Tibial nerve (tissue), 4 donors: ENCODE data around the gene CFAP46. TPM values are rescaled to one million over a fixed set of nuclear protein-coding genes. Genes with fewer than 3 reads are reported as not detected.

Experiments used
- DNase-seq, 2 donors: peaks; one replicate each; pipeline ENCODE4 v3.0.0-alpha.2; 2019; ENCODE audit warnings: low spot score in 2 of 2
- H3K27ac ChIP-seq, 4 donors: fragments of 200-600 bp; sonication (generic) in 3 of 4; one replicate each; pipeline ENCODE4 v1.5.1; 2017 to 2019; ENCODE audit warnings: mild to moderate bottlenecking in 1 of 4
- H3K27me3 ChIP-seq, 2 donors: fragments of 200-600 bp; sonication (generic) in 1 of 2; one replicate each; pipeline versions ENCODE4 v1.5.1 to v1.6.0; 2017 to 2019
- H3K36me3 ChIP-seq, 3 donors: fragments of 200-600 bp; sonication (generic); one replicate each; pipeline ENCODE4 v1.5.1; 2018 to 2019
- H3K4me1 ChIP-seq, 4 donors: fragments of 200-600 bp; sonication (generic) in 3 of 4; one replicate each; pipeline ENCODE4 v1.5.1; 2017 to 2019
- H3K4me3 ChIP-seq, 4 donors: fragments of 200-600 bp; sonication (generic) in 3 of 4; one replicate each; pipeline ENCODE4 v1.5.1; 2017 to 2019; ENCODE audit warnings: mild to moderate bottlenecking in 1 of 4, moderate library complexity in 1 of 4
- H3K9me3 ChIP-seq, 4 donors: fragments of 200-600 bp; sonication (generic) in 3 of 4; one replicate each; pipeline ENCODE4 v1.5.1; 2017 to 2019
- EP300 ChIP-seq, 2 donors: sonication (generic); formaldehyde crosslinking; IDR thresholded peaks; one replicate each; pipeline ENCODE4 v1.6.1; 2017; ENCODE audit warnings: antibody characterized with exemption in 2 of 2, mild to moderate bottlenecking in 1 of 2
- POLR2A ChIP-seq, 2 donors: fragments of 450-650 bp; IDR thresholded peaks; one replicate each; pipeline ENCODE4 v1.6.1; 2017; ENCODE audit warnings: antibody characterized with exemption in 2 of 2, mild to moderate bottlenecking in 2 of 2, moderate library complexity in 2 of 2
- WGBS, 2 donors: methylation state at CpG; one replicate each; pipeline ENCODE4 v1.1.5; 2018; 5-methylcytosine and 5-hydroxymethylcytosine counted together
- total RNA-seq, 4 donors: library from RNA; depleted of rRNA; stranded (reverse); fragments of >200 nt; gene quantifications; one replicate each; pipeline ENCODE4 v1.1.0, GENCODE V29; 2016
- TF ChIP-seq, protein P1 (sequence below), 5 experiments: fragments of 200-600 bp in 3 of 5; fragments of 450-650 bp in 2 of 5; sonication (generic) in 3 of 5; IDR thresholded peaks; one replicate each; pipeline ENCODE4 v1.5.1; 2016 to 2019; ENCODE audit warnings: antibody characterized with exemption in 5 of 5, mild to moderate bottlenecking in 3 of 5, moderate library complexity in 2 of 5

CFAP46 gene
- total RNA-seq, 4 donors from 2014 or later, result 0.90 to 1.4 TPM; not detected in 2

DNA sequence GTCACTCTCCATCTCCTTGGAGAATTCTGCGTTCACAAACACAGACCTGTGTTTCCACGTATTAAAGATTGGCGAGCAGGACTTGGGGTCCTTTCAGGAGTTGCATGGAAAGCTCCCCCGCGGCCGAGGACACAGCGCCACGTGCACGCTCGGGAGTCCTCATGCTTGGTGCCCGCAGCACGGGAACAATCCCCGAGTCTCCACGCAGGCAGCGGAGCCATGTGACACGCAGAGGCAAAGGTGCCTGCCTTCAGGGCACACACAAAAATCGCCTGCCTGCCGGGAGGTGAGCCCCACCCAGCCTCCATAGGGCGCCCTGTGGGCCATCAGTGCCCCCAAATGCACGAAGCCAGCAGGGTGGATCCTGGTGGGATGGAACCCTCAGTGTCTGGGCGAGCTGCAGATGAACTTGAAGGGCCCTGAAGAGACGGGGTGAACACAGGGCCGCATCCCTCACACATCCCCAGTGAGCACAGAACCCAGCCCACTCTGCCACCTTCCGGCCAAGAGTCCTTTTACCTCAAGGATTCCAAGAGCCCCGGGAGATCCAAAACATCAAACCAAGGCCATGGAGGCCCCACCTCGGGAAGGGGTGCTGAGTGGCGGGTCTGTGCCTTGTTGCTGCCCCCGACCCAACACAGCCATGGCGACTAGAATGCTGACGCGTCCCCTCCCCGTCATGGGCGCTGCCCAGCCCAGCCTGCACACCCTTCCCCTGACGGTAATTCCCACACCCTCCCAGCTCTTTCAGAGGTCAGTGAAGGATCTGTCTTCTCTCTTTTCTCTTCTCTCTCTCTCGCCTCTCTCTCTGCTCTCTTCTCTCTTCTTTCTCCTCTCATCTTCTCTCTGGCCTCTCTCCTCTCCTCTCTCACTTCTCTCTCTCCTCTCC lies 55.9 kb downstream of the CFAP46 start:
- Histone ChIP-seq H3K36me3 (no peaks in the 10 kb centered on the region), H3K9me3 (peaks cover 0 to 6% (median 0%) of the 10 kb centered on the region in 4 donors), H3K27me3 (peaks cover 0 to 25% of the 10 kb centered on the region in 2 donors), H3K4me3 (no peak overlapping the region), H3K27ac (no peak overlapping the region), H3K4me1 (no peaks in the 10 kb centered on the region)
- WGBS, 2 donors, result 76 to 78% methylated on average over 33 to 35 of the region's 35 CpGs
- peak in 1 of 2 donors; percentile 3 for DNase-seq
- TF ChIP-seq EP300 (IDR thresholded peaks at IDR 0.05) (no peak), POLR2A (IDR thresholded peaks at IDR 0.05) (no peak)
- TF ChIP-seq, protein P1, sequence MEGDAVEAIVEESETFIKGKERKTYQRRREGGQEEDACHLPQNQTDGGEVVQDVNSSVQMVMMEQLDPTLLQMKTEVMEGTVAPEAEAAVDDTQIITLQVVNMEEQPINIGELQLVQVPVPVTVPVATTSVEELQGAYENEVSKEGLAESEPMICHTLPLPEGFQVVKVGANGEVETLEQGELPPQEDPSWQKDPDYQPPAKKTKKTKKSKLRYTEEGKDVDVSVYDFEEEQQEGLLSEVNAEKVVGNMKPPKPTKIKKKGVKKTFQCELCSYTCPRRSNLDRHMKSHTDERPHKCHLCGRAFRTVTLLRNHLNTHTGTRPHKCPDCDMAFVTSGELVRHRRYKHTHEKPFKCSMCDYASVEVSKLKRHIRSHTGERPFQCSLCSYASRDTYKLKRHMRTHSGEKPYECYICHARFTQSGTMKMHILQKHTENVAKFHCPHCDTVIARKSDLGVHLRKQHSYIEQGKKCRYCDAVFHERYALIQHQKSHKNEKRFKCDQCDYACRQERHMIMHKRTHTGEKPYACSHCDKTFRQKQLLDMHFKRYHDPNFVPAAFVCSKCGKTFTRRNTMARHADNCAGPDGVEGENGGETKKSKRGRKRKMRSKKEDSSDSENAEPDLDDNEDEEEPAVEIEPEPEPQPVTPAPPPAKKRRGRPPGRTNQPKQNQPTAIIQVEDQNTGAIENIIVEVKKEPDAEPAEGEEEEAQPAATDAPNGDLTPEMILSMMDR (IDR thresholded peaks at IDR 0.05), result no peak

DNA sequence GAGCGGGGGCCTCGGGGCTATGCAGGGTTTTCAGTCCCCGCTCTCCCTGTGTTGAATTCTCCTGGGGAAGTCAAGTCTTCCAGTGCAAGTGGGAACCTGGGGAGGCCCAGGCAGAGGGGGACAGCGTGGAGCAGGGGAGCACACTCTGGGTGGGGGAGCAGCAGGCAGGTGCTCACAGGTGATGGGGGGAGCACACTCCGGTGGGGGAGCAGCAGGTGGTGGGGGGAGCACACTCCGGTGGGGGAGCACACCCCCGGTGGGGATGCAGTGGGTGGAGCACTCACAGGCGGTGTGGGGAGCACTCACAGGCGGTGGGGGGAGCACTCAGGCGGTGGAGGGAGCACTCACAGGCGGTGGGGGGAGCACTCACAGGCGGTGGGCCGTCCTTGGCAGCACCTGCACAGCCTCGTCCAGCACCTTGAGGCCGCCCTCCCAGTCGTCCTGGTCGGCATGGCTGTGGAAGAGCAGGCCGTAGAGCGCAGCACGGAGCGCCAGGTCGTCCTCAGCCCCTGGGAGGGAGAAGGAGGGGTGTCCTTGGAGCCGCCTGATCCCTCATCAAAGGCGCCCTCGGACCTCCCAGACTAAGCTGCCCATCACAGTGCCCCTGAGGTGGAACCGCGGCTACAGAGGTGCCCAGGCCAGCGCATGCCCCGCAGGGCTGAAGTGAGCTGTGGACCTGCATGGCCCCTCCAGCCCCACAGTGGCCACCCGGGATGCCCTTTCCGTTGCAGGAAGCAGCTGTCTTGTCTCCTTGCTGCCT lies 56.7 kb downstream of the CFAP46 start:
- Histone ChIP-seq H3K4me3 (no peak overlapping the region), H3K27ac (no peak overlapping the region), H3K27me3 (peaks cover 0 to 18% of the 10 kb centered on the region in 2 donors), H3K36me3 (no peaks in the 10 kb centered on the region), H3K9me3 (peaks cover 0 to 6% (median 0%) of the 10 kb centered on the region in 4 donors), H3K4me1 (no peaks in the 10 kb centered on the region)
- no peak for TF ChIP-seq POLR2A (IDR thresholded peaks at IDR 0.05)
- TF ChIP-seq, protein P1 (IDR thresholded peaks at IDR 0.05), result no peak
- no peak for TF ChIP-seq EP300 (IDR thresholded peaks at IDR 0.05)
- DNase-seq, result peak in 1 of 2 donors; percentile 6
- WGBS, 2 donors, result 79 to 86% methylated on average over 24 to 30 of the region's 31 CpGs

DNA sequence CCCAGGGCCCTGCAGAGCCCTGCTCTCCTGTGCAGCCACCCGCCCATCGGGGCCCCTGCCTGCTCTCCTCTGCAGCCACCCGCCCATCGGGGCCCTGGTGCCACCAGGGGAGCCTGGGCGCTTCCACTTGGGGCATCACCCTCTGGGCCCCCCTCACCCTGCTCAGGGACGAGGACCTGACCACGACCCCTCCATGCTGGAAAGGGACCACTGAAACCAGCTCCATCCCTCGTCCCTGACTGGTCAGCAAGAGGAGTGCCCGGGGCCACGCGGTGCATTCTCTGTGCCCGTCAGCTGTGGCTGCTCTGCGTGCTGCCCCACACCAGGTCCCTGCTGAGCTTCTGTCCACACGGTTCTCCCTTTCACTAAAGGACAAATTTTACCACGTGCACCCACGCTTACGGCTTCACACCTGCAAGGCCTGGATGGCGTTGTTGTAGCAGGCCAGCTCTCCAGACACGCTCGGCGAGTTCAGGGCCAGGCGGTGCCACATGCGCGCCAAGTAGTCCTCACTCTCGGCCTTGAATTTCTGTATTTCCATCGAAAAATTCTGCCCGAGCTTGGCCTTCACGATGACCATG lies 57.6 kb downstream of the CFAP46 start:
- no peak for DNase-seq
- Histone ChIP-seq H3K27me3 (peaks cover 0 to 16% of the 10 kb centered on the region in 2 donors), H3K27ac (no peak overlapping the region), H3K9me3 (peaks cover 0 to 6% (median 0%) of the 10 kb centered on the region in 4 donors), H3K36me3 (no peaks in the 10 kb centered on the region), H3K4me1 (no peaks in the 10 kb centered on the region), H3K4me3 (no peak overlapping the region)
- WGBS, 2 donors, result 90% methylated on average over 28 of the region's 28 CpGs
- TF ChIP-seq, protein P1 (IDR thresholded peaks at IDR 0.05), result no peak
- TF ChIP-seq POLR2A (IDR thresholded peaks at IDR 0.05) (no peak), EP300 (IDR thresholded peaks at IDR 0.05) (no peak)

DNA sequence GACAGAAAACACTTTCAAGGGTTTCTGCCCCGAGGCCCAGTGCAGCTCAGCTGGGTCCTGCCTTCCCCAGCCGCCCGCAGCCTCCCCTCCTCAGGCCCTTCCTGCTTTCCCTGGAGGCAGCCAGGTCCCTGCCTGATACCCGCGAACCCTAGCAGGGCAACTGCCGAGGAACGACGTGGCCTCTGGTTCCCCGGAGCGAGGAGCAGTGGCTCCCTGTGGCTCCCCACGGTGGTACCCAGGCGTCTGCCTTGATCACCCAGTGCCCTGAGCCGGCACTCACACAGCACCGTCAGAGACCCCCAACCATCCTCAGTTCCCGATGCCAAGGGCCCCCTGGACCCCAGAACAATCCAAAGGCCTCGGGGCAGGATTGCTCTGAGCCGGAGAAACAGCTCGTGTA lies 58.3 kb downstream of the CFAP46 start:
- peaks cover 0 to 6% (median 0%) of the 10 kb centered on the region in 4 donors for H3K9me3 ChIP-seq
- peaks cover 0 to 7% (median 0%) of the 10 kb centered on the region in 4 donors for H3K4me1 ChIP-seq
- DNase-seq, result peak in 1 of 2 donors; percentile 1
- H3K4me3 ChIP-seq, result no peak overlapping the region
- TF ChIP-seq POLR2A (IDR thresholded peaks at IDR 0.05), result no peak
- TF ChIP-seq EP300 (IDR thresholded peaks at IDR 0.05), result no peak
- TF ChIP-seq, protein P1 (IDR thresholded peaks at IDR 0.05), result no peak
- peaks cover 0 to 14% of the 10 kb centered on the region in 2 donors for H3K27me3 ChIP-seq
- no peak overlapping the region for H3K27ac ChIP-seq
- WGBS, 2 donors, result 65 to 71% methylated on average over 16 to 17 of the region's 18 CpGs
- no peaks in the 10 kb centered on the region for H3K36me3 ChIP-seq
